ENCODE data around the gene RPL37.

The RPL37 gene

DNA sequence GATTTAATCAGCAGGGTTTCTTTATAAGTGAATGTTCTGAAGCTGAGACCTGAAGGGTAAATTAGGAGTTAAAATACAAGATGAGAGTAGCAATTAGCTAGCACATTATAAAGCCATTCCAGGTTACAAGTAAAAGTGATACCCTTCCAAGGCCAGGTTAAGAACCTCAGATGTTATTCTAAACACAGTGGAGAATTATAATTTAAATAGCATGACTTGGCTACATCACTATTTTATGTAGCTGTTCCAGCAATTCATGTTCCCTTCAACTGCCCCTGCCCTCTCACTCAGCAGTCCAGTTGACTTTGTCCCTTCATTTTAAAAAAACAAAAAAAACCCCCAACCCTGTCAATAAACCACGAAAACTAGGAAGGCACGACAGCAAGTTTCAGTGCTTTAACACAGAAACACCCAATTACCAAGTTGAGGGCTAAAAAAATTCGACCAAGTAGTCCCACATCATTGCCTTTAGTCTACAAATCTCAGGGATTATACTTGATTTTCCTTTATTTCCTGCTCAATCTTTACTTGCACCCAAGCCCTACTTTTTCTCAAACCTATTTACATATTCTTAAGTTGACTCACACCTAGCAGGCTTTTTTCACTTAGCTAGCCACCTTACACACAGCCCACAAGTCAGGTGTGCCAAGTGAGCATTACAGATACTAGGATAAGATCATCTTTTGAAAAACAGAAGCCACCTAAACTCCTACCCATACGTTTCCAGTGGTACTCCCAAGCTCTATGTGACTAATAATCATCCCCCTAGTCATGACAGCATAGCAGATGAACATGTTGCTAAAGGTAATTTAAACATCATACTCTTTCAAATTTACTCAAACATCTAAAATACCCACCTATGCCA is 3.4 kb downstream of the RPL37 start:
- TF ChIP-seq POLR2A (IDR thresholded peaks at IDR 0.05; ENCODE audit: extremely low read depth, insufficient read length) (no peak), MYC (IDR thresholded peaks at IDR 0.05; ENCODE audit: low read depth, low read length) (no peak)
- TF ChIP-seq, protein P1, sequence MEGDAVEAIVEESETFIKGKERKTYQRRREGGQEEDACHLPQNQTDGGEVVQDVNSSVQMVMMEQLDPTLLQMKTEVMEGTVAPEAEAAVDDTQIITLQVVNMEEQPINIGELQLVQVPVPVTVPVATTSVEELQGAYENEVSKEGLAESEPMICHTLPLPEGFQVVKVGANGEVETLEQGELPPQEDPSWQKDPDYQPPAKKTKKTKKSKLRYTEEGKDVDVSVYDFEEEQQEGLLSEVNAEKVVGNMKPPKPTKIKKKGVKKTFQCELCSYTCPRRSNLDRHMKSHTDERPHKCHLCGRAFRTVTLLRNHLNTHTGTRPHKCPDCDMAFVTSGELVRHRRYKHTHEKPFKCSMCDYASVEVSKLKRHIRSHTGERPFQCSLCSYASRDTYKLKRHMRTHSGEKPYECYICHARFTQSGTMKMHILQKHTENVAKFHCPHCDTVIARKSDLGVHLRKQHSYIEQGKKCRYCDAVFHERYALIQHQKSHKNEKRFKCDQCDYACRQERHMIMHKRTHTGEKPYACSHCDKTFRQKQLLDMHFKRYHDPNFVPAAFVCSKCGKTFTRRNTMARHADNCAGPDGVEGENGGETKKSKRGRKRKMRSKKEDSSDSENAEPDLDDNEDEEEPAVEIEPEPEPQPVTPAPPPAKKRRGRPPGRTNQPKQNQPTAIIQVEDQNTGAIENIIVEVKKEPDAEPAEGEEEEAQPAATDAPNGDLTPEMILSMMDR (IDR thresholded peaks at IDR 0.05; ENCODE audit: low read depth, low read length) = no peak
- TF ChIP-seq, protein P2, sequence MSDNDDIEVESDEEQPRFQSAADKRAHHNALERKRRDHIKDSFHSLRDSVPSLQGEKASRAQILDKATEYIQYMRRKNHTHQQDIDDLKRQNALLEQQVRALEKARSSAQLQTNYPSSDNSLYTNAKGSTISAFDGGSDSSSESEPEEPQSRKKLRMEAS (IDR thresholded peaks at IDR 0.05; ENCODE audit: low read depth, low read length) = no peak
- DNase-seq (ENCODE audit: low read depth) = no peak
- peak overlapping the region; percentile 87 for H3K4me3 ChIP-seq (ENCODE audit: low read depth, low read length)

DNA sequence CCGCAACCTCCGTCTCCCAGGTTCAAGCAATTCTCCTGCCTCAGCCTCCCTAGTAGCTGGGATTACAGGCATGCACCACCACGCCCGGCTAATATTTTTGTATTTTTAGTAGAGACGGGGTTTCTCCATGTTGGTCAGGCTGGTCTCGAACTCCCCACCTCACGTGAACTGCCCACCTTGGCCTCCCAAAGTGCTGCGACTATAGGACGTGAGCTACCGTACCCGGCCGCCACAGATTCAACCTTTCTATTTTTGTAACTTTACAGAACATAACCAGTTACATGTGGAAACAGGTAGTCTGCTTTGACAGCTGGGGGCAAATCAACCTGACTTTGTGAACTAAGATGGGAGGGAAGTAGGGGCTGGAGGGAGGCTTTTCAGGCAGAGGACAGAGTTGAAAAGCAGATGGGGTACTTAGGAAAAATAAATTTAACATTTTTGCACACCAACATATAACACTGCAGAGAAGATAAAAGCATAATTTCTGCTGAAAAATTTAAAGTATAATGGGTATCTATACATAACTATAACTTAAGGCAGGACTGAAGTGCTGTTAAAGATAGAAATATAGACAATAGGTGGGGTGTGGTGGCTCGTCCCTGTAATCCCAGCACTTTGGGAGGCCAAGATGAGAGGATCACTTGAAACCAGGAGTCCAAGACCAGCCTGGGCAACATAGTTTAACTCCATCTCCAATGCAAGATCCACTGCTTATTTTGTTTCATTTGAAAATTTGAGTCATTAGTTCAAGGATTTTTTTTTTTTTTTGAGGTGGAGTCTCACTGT is 5.1 kb downstream of the RPL37 start:
- DNase-seq (ENCODE audit: low read depth) = no peak
- no peak overlapping the region for H3K4me3 ChIP-seq (ENCODE audit: low read depth, low read length)
- peak; percentile 7 for TF ChIP-seq POLR2A (IDR thresholded peaks at IDR 0.05; ENCODE audit: extremely low read depth, insufficient read length)
- TF ChIP-seq, protein P1 (IDR thresholded peaks at IDR 0.05; ENCODE audit: low read depth, low read length) = no peak

DNA sequence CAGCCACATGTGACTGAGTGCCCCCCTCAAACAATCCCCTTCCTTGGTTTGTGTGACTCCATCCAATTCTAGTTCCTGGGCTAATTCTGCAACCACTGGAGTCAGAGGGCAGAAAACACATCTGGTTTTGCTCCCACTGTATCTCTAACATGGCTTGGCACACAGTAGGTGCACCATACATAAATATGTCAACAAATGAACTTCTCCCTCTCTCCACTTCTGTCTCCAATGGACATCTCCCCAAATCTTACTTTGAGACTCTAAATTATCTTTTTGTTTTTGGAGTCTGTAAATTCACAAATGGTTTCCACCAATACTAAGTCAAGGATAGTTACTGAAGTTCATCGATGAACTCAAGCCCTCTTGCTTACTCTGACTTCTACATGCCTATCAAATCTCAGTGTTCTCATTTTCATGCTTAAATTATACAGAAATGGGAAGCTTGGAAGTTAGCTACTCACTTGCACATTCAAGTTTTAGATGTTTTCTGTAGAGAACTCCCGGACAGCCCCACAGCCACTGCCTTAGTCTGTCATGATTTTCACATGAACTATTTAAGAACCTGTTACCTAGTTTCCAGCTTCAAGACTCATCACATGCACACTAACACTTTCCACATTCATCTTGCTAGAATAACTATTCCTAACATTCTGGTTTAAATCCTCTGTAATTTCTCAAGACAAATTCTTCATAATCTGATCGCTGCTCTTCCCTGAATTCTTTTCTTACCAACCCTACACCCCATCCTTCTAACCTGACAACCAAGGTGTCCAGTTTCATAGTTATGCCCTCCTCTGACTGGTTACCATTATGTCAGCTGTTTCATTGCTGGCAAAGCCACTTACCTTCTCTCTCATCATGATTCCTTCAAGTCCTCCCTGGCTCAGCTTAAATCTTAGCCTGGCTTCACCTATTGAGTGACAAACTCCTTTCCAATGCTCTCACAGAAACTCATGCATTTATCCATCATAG is 6.0 kb downstream of the RPL37 start:
- TF ChIP-seq, protein P1 (IDR thresholded peaks at IDR 0.05; ENCODE audit: low read depth, low read length) = no peak
- TF ChIP-seq POLR2A (IDR thresholded peaks at IDR 0.05; ENCODE audit: extremely low read depth, insufficient read length) (peak; percentile 12), MYC (IDR thresholded peaks at IDR 0.05; ENCODE audit: low read depth, low read length) (no peak)
- TF ChIP-seq, protein P2 (IDR thresholded peaks at IDR 0.05; ENCODE audit: low read depth, low read length) = no peak
- no peak for DNase-seq (ENCODE audit: low read depth)

DNA sequence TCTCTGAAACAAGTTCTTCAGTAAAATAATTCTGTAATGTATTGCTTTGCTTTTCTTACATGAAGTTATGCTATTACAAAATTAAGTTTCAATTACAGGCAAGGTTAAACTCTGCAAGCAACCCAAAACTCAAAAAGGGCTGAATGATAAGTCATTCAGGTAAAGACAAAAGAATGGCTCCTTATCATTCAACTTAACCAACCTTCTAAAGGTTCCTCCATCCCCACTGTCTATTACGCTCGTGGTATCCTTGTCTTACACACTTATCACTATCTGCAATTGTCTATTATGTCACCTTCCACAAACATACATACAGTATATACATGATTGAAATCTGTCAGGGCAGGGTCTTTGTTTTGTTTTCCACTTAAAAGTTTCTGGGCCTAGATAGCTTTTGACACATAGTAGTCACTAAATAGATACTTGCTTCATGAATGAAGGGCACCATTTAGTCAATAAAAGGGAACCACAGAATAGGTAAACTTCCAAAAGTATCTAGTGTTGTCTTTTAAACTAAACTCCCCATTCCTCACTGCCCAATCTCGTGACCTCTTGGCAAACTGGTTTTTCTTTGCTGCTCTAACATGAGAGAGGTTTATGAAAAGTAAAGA is 6.9 kb downstream of the RPL37 start:
- H3K4me3 ChIP-seq (ENCODE audit: low read depth, low read length) = no peak overlapping the region
- TF ChIP-seq POLR2A (IDR thresholded peaks at IDR 0.05; ENCODE audit: extremely low read depth, insufficient read length) = peak; percentile 22
- TF ChIP-seq, protein P2 (IDR thresholded peaks at IDR 0.05; ENCODE audit: low read depth, low read length) = no peak
- no peak for TF ChIP-seq MYC (IDR thresholded peaks at IDR 0.05; ENCODE audit: low read depth, low read length)
- DNase-seq (ENCODE audit: low read depth) = no peak

More for the DNA sequence above, 6.0 kb downstream of the RPL37 start:
- peak overlapping the region; percentile 23 for H3K4me3 ChIP-seq (ENCODE audit: low read depth, low read length)

DNA sequence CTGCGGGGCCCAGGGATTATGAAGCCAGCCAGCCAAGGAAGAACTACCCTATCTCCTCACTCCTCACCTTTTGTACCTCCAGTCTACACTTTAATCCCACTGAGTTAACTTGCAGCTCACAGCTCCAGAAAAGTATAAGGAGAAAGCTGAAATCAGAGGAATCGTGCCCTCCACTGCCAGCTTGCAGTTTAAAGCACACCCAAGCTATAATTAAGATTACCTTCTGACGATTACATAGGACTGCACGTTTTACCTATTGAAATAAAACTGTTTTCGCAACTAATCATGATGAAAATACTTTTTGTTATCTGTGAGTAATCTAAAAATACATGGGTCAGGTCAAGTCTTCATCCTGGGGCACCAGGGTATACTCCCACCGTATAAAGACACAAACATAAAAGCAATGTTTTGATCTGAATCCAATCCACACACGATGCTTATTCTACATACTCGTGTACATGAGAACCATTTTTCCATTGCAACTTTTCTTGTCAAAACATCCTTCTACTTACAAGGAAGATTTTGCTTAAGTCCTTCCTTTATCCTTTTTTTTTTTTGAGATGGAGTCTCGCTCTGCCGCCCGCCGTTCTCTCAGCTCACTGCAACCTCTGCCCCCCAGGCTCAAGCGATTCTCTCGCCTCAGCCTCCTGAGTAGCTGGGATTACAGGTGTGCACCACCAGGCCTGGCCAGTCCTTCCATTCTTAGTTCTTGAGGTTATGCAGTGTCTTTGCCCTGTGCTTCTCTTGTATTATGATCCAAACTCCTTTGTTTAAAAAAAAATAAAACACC is 7.6 kb downstream of the RPL37 start:
- TF ChIP-seq, protein P2 (IDR thresholded peaks at IDR 0.05; ENCODE audit: low read depth, low read length) = no peak
- TF ChIP-seq, protein P1 (IDR thresholded peaks at IDR 0.05; ENCODE audit: low read depth, low read length) = no peak
- TF ChIP-seq MYC (IDR thresholded peaks at IDR 0.05; ENCODE audit: low read depth, low read length) (no peak), POLR2A (IDR thresholded peaks at IDR 0.05; ENCODE audit: extremely low read depth, insufficient read length) (no peak)
- H3K4me3 ChIP-seq (ENCODE audit: low read depth, low read length) = no peak overlapping the region
- DNase-seq (ENCODE audit: low read depth) = no peak
